GM10248 (cell line): ENCODE measurements around the gene LSS.
"Not testable (repeated sequence)": the region's sequence is repeated elsewhere in the genome, so short reads cannot be mapped to it uniquely, and the experiment has no call there.

ENCODE experiments used
- CTCF ChIA-PET: fragments of 300-600 bp; sonication (Branson Sonifier 250); formaldehyde crosslinking; extraction: SDS; loops from one replicate; lab custom pipeline; 2021; ENCODE audit warnings: antibody characterized with exemption; lab: Yijun Ruan, JAX
- POLR2A ChIA-PET: fragments of 350-650 bp; sonication (Branson Sonifier 250); formaldehyde crosslinking; extraction: SDS; loops from one replicate; lab custom pipeline; 2020; ENCODE audit warnings: antibody characterized with exemption; lab: Yijun Ruan, JAX
- DNase-seq: peaks from one replicate; pipeline ENCODE4 v3.0.0; 2012; ENCODE audit errors: extremely low spot score
- TF ChIP-seq, protein P1 (sequence below): IDR thresholded peaks from 2 replicates; pipeline ENCODE4 v1.5.1; 2012; ENCODE audit warnings: mild to moderate bottlenecking, low read depth; ENCODE audit errors: extremely low read depth, missing control alignments, control extremely low read depth

The LSS gene

DNA sequence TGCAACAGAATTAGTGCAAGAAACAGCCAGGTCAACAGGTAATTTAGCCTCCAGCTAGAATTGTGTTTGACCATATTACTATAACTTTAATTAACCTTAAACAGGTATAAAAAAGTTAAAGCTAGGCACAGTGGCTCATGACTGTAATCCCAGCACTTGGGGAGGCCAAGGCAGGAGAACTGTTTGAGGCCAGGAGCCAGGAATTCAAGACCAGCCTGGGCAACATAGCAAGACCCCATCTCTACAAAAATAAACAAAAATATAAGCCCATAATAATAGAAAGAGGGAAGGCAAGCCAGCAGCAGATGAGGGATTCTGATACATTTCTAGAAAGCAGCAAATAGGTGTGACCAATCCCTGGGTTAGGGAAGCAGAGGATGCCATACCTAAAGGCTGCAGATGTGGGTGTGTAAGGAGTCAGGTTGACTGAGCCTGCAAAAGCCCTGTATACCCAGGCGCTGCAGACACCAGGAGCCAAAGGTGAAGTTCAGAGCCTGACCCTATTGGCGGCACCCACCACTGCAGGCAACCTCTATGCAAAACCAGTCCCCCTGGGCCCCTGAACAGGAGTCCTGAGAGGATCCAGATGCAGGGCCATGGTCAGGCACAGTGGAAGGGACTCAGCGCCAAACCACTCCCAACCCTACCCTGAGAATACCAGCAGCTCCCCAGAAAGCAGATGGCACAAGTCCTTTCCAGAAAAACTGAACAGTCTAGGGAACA lies 19.3 kb upstream of the LSS start:
- no peak for DNase-seq
- ChIA-PET CTCF (interaction anchor here (1.1 to 1.7 kb wide), 3 partner anchors 17 to 30 kb away, joined by 3 to 4 read pairs (median 4); no protein-coding TSS in a partner anchor), POLR2A (interaction anchor here (0.6 kb wide), 1 partner anchor 311 kb away, joined by 3 read pairs; no protein-coding TSS in a partner anchor)
- TF ChIP-seq, protein P1, sequence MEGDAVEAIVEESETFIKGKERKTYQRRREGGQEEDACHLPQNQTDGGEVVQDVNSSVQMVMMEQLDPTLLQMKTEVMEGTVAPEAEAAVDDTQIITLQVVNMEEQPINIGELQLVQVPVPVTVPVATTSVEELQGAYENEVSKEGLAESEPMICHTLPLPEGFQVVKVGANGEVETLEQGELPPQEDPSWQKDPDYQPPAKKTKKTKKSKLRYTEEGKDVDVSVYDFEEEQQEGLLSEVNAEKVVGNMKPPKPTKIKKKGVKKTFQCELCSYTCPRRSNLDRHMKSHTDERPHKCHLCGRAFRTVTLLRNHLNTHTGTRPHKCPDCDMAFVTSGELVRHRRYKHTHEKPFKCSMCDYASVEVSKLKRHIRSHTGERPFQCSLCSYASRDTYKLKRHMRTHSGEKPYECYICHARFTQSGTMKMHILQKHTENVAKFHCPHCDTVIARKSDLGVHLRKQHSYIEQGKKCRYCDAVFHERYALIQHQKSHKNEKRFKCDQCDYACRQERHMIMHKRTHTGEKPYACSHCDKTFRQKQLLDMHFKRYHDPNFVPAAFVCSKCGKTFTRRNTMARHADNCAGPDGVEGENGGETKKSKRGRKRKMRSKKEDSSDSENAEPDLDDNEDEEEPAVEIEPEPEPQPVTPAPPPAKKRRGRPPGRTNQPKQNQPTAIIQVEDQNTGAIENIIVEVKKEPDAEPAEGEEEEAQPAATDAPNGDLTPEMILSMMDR = no peak

DNA sequence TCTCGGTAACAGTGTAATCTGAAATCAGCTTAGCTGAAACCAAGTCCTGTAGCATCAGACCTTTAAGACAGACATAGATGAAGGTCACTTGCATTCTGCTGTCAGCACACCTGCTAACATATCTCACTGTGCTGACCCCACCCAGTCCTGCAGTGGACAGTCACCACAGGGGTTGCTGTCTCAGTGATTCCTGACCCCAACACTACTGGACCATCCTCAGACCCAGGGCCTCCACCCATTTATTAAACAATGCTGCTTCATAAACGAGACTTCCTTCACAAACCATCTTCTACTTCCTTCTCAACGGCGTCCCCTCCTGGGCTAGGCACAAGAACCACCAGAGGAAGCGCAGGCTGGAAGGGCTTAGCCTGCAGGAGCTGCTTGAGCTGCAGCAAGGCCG lies 17.8 kb upstream of the LSS start:
- TF ChIP-seq, protein P1 = no peak
- ChIA-PET CTCF (interaction anchor here (1.4 kb wide), 1 partner anchor 103 kb away, joined by 3 read pairs; no protein-coding TSS in a partner anchor), POLR2A (no interaction called here)
- no peak for DNase-seq

DNA sequence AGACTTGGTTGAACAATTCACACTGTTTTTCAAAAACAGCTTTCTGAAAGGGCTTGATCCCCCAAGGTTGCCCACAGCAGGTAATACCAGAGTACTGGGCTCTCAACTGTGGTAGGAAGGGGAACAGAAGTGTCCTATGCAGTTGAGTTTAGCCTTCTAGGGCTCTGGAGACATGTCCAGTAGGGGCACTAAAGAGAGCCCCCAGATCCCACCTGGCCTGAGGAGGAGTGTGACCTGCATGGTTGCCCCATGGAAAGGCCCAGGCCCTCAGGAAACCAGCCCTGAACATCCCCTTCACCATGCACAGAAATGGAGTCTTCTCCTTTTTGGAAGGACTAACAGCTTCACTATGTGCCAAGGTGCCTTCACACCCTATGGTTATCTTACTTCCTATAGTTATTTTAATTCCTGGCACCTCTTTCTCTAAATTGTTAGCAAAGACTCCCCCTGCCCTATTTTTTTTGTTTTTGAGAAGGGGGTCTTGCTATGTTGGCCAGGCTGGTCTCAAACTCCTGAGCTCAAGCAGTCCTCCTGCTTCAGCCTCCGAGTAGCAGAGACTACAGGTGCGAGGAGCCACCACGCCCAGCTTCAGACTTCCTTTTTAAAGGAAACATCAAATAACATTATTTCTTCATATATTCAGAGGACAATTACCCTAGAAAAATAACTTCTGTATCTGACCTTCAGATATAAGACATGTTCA lies 16.8 kb upstream of the LSS start:
- no peak for DNase-seq
- TF ChIP-seq, protein P1 = no peak
- ChIA-PET POLR2A (no interaction called here), CTCF (interaction anchor here (1.4 to 1.8 kb wide), 2 partner anchors 15 to 102 kb away, joined by 3 to 6 read pairs; no protein-coding TSS in a partner anchor)

DNA sequence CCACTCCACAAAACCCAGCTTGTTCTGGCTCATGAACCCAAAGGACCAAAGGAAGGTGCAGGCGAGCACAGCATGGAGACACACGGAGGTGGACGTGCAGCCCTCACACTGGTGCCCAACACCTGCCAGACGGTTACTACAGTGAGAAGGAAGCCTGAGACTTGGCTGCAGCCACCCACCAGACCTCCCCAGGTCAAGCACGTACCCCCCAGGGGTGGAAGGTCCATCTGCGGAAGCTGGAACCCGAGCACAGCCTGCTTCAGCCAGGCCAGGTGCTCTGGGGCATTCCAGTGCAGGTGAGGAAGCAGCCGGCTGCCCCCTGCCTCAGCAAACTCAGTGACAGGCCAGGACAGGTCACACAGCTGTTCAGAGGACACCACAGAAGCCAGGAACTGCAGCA lies 16.0 kb upstream of the LSS start:
- CTCF ChIA-PET = interaction anchor here (1.8 kb wide), 1 partner anchor 14 kb away, joined by 6 read pairs; no protein-coding TSS in a partner anchor

DNA sequence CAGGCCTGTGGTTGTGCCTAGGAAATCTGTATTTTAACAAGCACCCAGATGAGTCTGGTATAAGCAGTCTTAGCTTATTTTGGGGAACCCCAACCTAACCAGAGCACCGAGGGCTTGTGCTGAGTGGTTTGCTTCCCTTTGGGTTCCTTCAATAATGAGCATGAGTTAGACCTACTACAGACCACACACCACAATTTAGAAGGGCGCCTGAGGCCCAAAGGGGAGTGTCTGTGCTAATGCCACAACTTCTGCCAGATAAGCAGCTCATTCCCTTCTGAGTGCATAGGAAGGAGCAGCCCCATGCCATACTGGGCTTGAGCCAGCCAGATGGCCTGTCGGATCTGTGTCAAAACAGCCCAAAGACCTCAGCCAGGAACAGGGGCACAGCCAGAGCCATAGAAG lies 15.4 kb upstream of the LSS start:
- DNase-seq = no peak
- ChIA-PET CTCF (interaction anchor here (1.8 to 2.1 kb wide), 2 partner anchors 9 to 13 kb away, joined by 6 to 10 read pairs; no protein-coding TSS in a partner anchor), POLR2A (no interaction called here)
- TF ChIP-seq, protein P1 = no peak

More for the DNA sequence above, 16.0 kb upstream of the LSS start:
- POLR2A ChIA-PET = no interaction called here
- TF ChIP-seq, protein P1 = no peak
- no peak for DNase-seq

DNA sequence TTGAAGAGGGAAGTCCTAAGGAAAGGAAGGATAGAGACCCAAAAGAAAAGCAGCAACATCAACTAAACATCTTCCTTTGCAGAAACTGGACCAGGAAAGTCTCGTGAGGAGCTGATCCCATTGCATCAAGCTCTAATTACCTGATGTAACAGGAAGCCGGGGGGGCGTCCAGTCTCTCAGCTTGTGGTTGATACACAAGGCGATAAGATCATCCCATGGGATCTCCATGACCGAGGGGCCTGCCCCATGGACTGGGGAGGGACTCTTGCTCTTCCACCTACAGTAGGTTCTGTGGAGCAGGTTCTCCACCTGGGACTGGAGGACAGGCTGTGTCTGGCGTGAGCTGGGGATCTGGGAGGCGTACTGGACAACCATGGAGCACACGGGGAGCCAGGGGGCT lies 14.8 kb upstream of the LSS start:
- POLR2A ChIA-PET = interaction anchor here (0.7 kb wide), 1 partner anchor 16 kb away, joined by 3 read pairs; no protein-coding TSS in a partner anchor
- no peak for DNase-seq
- TF ChIP-seq, protein P1 = no peak
- CTCF ChIA-PET = interaction anchor here (1.8 to 2.1 kb wide), 2 partner anchors 10 to 13 kb away, joined by 6 to 10 read pairs; no protein-coding TSS in a partner anchor

DNA sequence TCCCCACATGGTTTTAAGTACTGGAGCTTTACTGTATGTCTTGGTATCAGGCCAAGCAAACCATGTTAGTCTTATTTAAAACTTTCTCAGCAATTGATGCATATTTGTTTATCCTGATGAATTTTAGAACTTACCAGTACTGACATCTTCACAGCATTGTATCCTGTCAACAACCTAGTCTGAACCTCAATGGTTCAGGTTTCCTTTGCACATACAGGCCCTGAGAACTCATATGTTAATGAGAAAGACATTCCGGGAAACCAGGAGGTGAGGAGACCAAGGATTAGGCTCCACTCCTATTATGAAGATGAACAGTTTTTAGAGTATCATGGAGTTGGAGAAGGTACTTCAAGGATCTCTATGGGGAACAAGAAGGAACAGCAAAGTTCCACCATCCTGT lies 13.0 kb upstream of the LSS start:
- CTCF ChIA-PET = interaction anchor here (2.1 to 2.4 kb wide), 2 partner anchors 12 kb away, joined by 9 to 10 read pairs; no protein-coding TSS in a partner anchor
- DNase-seq = not testable (repeated sequence)
- POLR2A ChIA-PET = interaction anchor here (0.9 kb wide), 1 partner anchor 13 kb away, joined by 3 read pairs; the partner anchor contains the start of gene LSS
